ENCODE results near the gene SYTL3.

DNA sequence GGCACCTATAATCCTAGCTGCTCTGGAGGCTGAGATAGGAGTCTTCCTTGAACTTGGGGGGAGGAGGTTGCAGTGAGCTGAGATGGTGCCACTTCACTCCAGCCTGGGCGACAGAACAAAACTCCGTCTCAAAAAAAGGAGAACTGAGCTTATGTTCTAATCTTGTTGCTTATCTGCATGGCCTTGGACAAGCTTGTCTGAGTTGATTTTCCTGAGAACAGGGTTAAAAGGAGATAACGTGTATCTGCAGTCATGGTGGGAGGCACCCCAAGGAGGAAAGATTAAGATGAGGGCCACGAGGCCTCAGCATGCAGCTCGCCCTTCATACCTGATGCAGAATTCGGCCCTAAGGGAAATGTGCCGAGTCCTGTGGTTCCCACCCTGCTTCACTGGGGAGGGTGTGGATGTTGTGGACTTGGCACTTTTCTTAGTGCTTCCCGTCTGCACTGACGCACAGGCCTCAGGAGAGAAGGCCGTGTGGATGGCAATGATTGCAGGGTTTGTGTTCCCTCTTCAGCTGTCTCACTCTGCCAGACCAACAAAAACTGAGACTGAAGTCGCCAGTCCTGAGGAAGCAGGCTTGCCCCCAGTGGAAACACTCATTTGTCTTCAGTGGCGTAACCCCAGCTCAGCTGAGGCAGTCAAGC, 113.1 kb downstream of the SYTL3 start:
- TF ChIP-seq MAFK (IDR thresholded peaks at IDR 0.05; ENCODE audit: low read length) (peak; percentile 2; the same call in 1 of the 2 replicates), EHMT2 (IDR thresholded peaks at IDR 0.05) (peak; percentile 75), ZNF3 (CRISPR knock-in tag; IDR thresholded peaks at IDR 0.05) (no peak), CREB1 (IDR thresholded peaks at IDR 0.05) (no peak; the same call in 1 of the 2 replicates), CREB1 (CRISPR knock-in tag; IDR thresholded peaks at IDR 0.05) (peak; percentile 33; the same call in 1 of the 2 replicates), SLC30A9 (CRISPR knock-in tag; IDR thresholded peaks at IDR 0.05) (no peak), RFX5 (IDR thresholded peaks at IDR 0.05; ENCODE audit: low read depth, low read length) (no peak), BRD4 (IDR thresholded peaks at IDR 0.05) (no peak), RCOR1 (IDR thresholded peaks at IDR 0.05; ENCODE audit: borderline replicate concordance in 1 of 2, low read depth in 2 of 2, low read length in 2 of 2) (peak; percentile 83 to 99; a peak in 3 of 4 replicates)
- TF ChIP-seq, protein P1, sequence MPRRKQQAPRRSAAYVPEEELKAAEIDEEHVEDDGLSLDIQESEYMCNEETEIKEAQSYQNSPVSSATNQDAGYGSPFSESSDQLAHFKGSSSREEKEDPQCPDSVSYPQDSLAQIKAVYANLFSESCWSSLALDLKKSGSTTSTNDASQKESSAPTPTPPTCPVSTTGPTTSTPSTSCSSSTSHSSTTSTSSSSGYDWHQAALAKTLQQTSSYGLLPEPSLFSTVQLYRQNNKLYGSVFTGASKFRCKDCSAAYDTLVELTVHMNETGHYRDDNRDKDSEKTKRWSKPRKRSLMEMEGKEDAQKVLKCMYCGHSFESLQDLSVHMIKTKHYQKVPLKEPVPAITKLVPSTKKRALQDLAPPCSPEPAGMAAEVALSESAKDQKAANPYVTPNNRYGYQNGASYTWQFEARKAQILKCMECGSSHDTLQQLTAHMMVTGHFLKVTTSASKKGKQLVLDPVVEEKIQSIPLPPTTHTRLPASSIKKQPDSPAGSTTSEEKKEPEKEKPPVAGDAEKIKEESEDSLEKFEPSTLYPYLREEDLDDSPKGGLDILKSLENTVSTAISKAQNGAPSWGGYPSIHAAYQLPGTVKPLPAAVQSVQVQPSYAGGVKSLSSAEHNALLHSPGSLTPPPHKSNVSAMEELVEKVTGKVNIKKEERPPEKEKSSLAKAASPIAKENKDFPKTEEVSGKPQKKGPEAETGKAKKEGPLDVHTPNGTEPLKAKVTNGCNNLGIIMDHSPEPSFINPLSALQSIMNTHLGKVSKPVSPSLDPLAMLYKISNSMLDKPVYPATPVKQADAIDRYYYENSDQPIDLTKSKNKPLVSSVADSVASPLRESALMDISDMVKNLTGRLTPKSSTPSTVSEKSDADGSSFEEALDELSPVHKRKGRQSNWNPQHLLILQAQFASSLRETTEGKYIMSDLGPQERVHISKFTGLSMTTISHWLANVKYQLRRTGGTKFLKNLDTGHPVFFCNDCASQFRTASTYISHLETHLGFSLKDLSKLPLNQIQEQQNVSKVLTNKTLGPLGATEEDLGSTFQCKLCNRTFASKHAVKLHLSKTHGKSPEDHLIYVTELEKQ (CRISPR knock-in tag; IDR thresholded peaks at IDR 0.05): no peak
- TF ChIP-seq, protein P2, sequence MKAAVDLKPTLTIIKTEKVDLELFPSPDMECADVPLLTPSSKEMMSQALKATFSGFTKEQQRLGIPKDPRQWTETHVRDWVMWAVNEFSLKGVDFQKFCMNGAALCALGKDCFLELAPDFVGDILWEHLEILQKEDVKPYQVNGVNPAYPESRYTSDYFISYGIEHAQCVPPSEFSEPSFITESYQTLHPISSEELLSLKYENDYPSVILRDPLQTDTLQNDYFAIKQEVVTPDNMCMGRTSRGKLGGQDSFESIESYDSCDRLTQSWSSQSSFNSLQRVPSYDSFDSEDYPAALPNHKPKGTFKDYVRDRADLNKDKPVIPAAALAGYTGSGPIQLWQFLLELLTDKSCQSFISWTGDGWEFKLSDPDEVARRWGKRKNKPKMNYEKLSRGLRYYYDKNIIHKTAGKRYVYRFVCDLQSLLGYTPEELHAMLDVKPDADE (conservative IDR thresholded peaks at IDR 0.05; ENCODE audit: control insufficient read depth, low read depth, low read length): no peak
- TF ChIP-seq, protein P3, sequence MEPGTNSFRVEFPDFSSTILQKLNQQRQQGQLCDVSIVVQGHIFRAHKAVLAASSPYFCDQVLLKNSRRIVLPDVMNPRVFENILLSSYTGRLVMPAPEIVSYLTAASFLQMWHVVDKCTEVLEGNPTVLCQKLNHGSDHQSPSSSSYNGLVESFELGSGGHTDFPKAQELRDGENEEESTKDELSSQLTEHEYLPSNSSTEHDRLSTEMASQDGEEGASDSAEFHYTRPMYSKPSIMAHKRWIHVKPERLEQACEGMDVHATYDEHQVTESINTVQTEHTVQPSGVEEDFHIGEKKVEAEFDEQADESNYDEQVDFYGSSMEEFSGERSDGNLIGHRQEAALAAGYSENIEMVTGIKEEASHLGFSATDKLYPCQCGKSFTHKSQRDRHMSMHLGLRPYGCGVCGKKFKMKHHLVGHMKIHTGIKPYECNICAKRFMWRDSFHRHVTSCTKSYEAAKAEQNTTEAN (CRISPR knock-in tag; IDR thresholded peaks at IDR 0.05): no peak

Data from K562 (cell line).